Vagina (tissue), 2 donors: ENCODE measurements around the gene LAMA2. TPM values are rescaled to one million over a fixed set of nuclear protein-coding genes. Genes with fewer than 3 reads are reported as not detected.
A peak's percentile ranks its signal among the peaks of the same experiment; 100 is the strongest.

Experiments
- DNase-seq, 2 donors: peaks; one replicate each; pipeline ENCODE4 v3.0.0-alpha.2; 2017; ENCODE audit errors: extremely low spot score in 2 of 2
- H3K27ac ChIP-seq: fragments of 200-600 bp; sonication (generic); one replicate; pipeline ENCODE4 v1.5.1; 2019
- H3K27me3 ChIP-seq: fragments of 200-600 bp; sonication (generic); one replicate; pipeline ENCODE4 v1.5.1; 2019
- H3K36me3 ChIP-seq, 2 donors: fragments of 200-600 bp; sonication (generic); one replicate each; pipeline ENCODE4 v1.5.1; 2017 to 2019
- H3K4me1 ChIP-seq: fragments of 200-600 bp; sonication (generic); one replicate; pipeline ENCODE4 v1.5.1; 2019
- H3K4me3 ChIP-seq, 2 donors: fragments of 200-600 bp; sonication (generic); 1 replicate in 1 of 2; 2 replicates in 1 of 2; pipeline ENCODE4 v1.5.1; 2016 to 2019
- H3K9me3 ChIP-seq: fragments of 200-600 bp; sonication (generic); one replicate; pipeline ENCODE4 v1.5.1; 2019
- POLR2A ChIP-seq, 2 donors: fragments of 450-650 bp; IDR thresholded peaks; one replicate each; pipeline ENCODE4 v1.6.1; 2017; ENCODE audit warnings: antibody characterized with exemption in 2 of 2, mild to moderate bottlenecking in 2 of 2, moderate library complexity in 2 of 2
- POLR2AphosphoS5 ChIP-seq, 2 donors: sonication (generic); formaldehyde crosslinking; IDR thresholded peaks; one replicate each; pipeline ENCODE4 v1.9.0; 2017; ENCODE audit warnings: antibody characterized with exemption in 2 of 2, mild to moderate bottlenecking in 2 of 2, low read depth in 1 of 2; ENCODE audit not compliant: insufficient read depth in 1 of 2
- intact Hi-C: fragments of 100-400 bp; cut with DNase I; formaldehyde crosslinking; loops from one replicate; pipeline ENCODE4 v1.15.1; 2023
- total RNA-seq: library from RNA; depleted of rRNA; stranded (reverse); fragments of >200 nt; gene quantifications from one replicate; pipeline ENCODE4 v1.2.3, GENCODE V29; 2016
- TF ChIP-seq, protein P1 (sequence below), 3 experiments: fragments of 450-650 bp in 2 of 3; fragments of 200-600 bp in 1 of 3; sonication (generic) in 1 of 3; IDR thresholded peaks; one replicate each; pipeline ENCODE4 v1.5.1; 2017 to 2019; ENCODE audit warnings: antibody characterized with exemption in 3 of 3, mild to moderate bottlenecking in 2 of 3, moderate library complexity in 2 of 3

LAMA2 gene
- total RNA-seq, 1 donor from 2014 or later = 91.1 TPM

GRCh38 chr6:128860782-128861181 is 22.2 kb upstream of the LAMA2 start:
- intact Hi-C loops = no loop called here
- Histone ChIP-seq H3K4me3 (no peak overlapping the region), H3K36me3 (no peaks in the 10 kb centered on the region), H3K9me3 (no peaks in the 10 kb centered on the region), H3K4me1 (no peaks in the 10 kb centered on the region), H3K27me3 (no peaks in the 10 kb centered on the region), H3K27ac (no peak overlapping the region)
- TF ChIP-seq POLR2AphosphoS5 (IDR thresholded peaks at IDR 0.05; ENCODE audit: insufficient read depth in 1 of 2, low read depth in 1 of 2) = no peak
- TF ChIP-seq POLR2A (IDR thresholded peaks at IDR 0.05) = no peak
- TF ChIP-seq, protein P1, sequence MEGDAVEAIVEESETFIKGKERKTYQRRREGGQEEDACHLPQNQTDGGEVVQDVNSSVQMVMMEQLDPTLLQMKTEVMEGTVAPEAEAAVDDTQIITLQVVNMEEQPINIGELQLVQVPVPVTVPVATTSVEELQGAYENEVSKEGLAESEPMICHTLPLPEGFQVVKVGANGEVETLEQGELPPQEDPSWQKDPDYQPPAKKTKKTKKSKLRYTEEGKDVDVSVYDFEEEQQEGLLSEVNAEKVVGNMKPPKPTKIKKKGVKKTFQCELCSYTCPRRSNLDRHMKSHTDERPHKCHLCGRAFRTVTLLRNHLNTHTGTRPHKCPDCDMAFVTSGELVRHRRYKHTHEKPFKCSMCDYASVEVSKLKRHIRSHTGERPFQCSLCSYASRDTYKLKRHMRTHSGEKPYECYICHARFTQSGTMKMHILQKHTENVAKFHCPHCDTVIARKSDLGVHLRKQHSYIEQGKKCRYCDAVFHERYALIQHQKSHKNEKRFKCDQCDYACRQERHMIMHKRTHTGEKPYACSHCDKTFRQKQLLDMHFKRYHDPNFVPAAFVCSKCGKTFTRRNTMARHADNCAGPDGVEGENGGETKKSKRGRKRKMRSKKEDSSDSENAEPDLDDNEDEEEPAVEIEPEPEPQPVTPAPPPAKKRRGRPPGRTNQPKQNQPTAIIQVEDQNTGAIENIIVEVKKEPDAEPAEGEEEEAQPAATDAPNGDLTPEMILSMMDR (IDR thresholded peaks at IDR 0.05) = no peak
- DNase-seq = no peak

DNA sequence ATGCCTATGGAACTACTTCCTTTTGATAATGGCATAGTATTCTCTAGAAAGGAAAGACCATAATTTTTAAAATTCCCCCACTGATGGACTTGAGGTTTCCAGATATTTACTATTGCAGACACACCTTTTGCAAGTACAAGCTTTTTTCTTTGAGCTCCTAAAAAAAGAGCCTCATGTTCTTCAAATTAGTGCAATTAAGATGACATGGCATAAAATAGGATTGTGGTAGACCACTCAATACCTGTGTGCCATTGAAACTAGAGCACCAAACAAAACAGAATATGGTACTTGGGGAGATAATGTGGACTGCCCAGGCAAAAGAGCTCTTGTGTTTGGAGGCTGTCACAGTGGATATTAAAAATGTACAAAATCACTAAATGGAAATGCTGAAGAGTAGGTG is 19.0 kb upstream of the LAMA2 start:
- Histone ChIP-seq H3K9me3 (no peaks in the 10 kb centered on the region), H3K36me3 (no peaks in the 10 kb centered on the region), H3K4me1 (no peaks in the 10 kb centered on the region), H3K27me3 (no peaks in the 10 kb centered on the region), H3K27ac (no peak overlapping the region), H3K4me3 (no peak overlapping the region)
- intact Hi-C loops = no loop called here
- DNase-seq = no peak
- no peak for TF ChIP-seq POLR2AphosphoS5 (IDR thresholded peaks at IDR 0.05; ENCODE audit: insufficient read depth in 1 of 2, low read depth in 1 of 2)
- TF ChIP-seq, protein P1 (IDR thresholded peaks at IDR 0.05) = no peak
- no peak for TF ChIP-seq POLR2A (IDR thresholded peaks at IDR 0.05)

DNA sequence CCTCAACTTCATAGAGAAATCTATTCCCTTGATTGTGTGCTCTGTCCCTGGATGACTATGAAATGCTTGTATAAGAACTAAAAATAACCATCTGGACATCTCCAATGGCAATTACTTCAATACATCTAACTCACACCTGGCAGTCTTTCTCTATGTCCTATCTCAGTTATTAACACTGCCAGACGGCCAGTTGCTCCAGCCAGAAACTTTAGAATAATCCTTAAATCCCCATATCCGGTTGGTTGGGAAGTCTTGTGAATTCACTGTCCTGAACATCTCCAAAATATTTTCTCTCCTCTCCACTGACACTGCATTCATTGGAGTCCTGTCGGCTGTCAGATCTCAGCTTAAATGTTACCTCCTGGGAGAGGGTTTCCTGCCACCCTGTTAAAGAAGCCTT is 12.2 kb upstream of the LAMA2 start:
- no peaks in the 10 kb centered on the region for H3K27me3 ChIP-seq
- no peaks in the 10 kb centered on the region for H3K36me3 ChIP-seq
- TF ChIP-seq POLR2AphosphoS5 (IDR thresholded peaks at IDR 0.05; ENCODE audit: insufficient read depth in 1 of 2, low read depth in 1 of 2) = no peak
- TF ChIP-seq, protein P1 (IDR thresholded peaks at IDR 0.05) = no peak
- no peak overlapping the region for H3K4me3 ChIP-seq
- H3K9me3 ChIP-seq = no peaks in the 10 kb centered on the region
- intact Hi-C loops = no loop called here
- no peak overlapping the region for H3K27ac ChIP-seq
- no peaks in the 10 kb centered on the region for H3K4me1 ChIP-seq
- no peak for DNase-seq

GRCh38 chr6:128874863-128875262 is 8.1 kb upstream of the LAMA2 start:
- DNase-seq = no peak
- Histone ChIP-seq H3K36me3 (no peaks in the 10 kb centered on the region), H3K4me3 (no peak overlapping the region), H3K9me3 (no peaks in the 10 kb centered on the region), H3K27ac (no peak overlapping the region), H3K4me1 (no peaks in the 10 kb centered on the region), H3K27me3 (no peaks in the 10 kb centered on the region)
- TF ChIP-seq, protein P1 (IDR thresholded peaks at IDR 0.05) = no peak
- TF ChIP-seq POLR2A (IDR thresholded peaks at IDR 0.05) (no peak), POLR2AphosphoS5 (IDR thresholded peaks at IDR 0.05; ENCODE audit: insufficient read depth in 1 of 2, low read depth in 1 of 2) (no peak)
- intact Hi-C loops = no loop called here

GRCh38 chr6:128882560-128882959 is 378 bp upstream of the LAMA2 start:
- TF ChIP-seq POLR2AphosphoS5 (IDR thresholded peaks at IDR 0.05; ENCODE audit: insufficient read depth in 1 of 2, low read depth in 1 of 2) = no peak
- TF ChIP-seq, protein P1 (IDR thresholded peaks at IDR 0.05) = no peak
- no peak for TF ChIP-seq POLR2A (IDR thresholded peaks at IDR 0.05)
- Histone ChIP-seq H3K36me3 (no peaks in the 10 kb centered on the region), H3K4me1 (peaks cover 7% of the 10 kb centered on the region), H3K9me3 (no peaks in the 10 kb centered on the region), H3K27me3 (no peaks in the 10 kb centered on the region), H3K27ac (peak overlapping the region; percentile 85), H3K4me3 (peak overlapping the region; percentile 55 to 69)
- no peak for DNase-seq
- intact Hi-C loops = no loop called here
